GM12878 (cell line): ENCODE data around the gene HMGN5. TPM values are rescaled to one million over a fixed set of nuclear protein-coding genes. Genes with fewer than 3 reads are reported as not detected.

Source experiments
- ATAC-seq: fragments of 200-7000 bp; cut with Tn5 transposase; 3 replicates; pipeline ENCODE4 v1.9.1; 2020; ENCODE audit warnings: mild to moderate bottlenecking, moderate library complexity
- BruUV-seq: library from RNA; stranded (reverse); fragments of 400-500 nt; replicated peaks from 2 replicates; lab custom pipeline; 2021; lab: Mats Ljungman, UMichigan
- CTCF ChIA-PET: fragments of 300-600 bp; sonication (Branson Sonifier 250); formaldehyde crosslinking; extraction: SDS; loops from one replicate; lab custom pipeline; 2021; ENCODE audit warnings: inconsistent platforms; lab: Yijun Ruan, JAX
- POLR2A ChIA-PET: fragments of 350-600 bp; formaldehyde crosslinking; extraction: SDS; loops from one replicate; lab custom pipeline; 2021; ENCODE audit warnings: inconsistent platforms; lab: Charles Lee
- RAD21 ChIA-PET: fragments of 300-600 bp; sonication (Branson Sonifier 250); formaldehyde crosslinking; loops from one replicate; lab custom pipeline; 2023; ENCODE audit warnings: antibody characterized with exemption; ENCODE audit not compliant: unreplicated experiment; lab: Charles Lee
- SMC1A ChIA-PET: fragments of 300-600 bp; sonication (Branson Sonifier 250); formaldehyde crosslinking; loops from one replicate; lab custom pipeline; 2023; ENCODE audit not compliant: unreplicated experiment, uncharacterized antibody; lab: Charles Lee
- DNase-seq: peaks from one replicate; pipeline ENCODE4 v3.0.0-alpha.2; 2011; ENCODE audit warnings: low read depth, low spot score
- FAIRE-seq: peaks from 3 replicates; lab custom pipeline; 2011; peaks lifted over from hg19 to GRCh38; lab: Jason Lieb, UNC
- H2AFZ ChIP-seq: 2 replicates; pipeline ENCODE4 v1.6.0; 2011; ENCODE audit warnings: low read depth, low read length, control low read depth; ENCODE audit not compliant: control insufficient read depth
- H3K27ac ChIP-seq: 2 replicates; pipeline ENCODE4 v1.5.1; 2011; ENCODE audit warnings: control low read depth; ENCODE audit not compliant: control insufficient read depth, insufficient read depth
- H3K27me3 ChIP-seq, 2 experiments: replicated peaks in 1 of 2; 2 replicates each; pipeline versions ENCODE4 v1.6.0 to v1.6.1; 2011; ENCODE audit warnings: low read length in 1 of 2; ENCODE audit not compliant: control insufficient read depth in 2 of 2, insufficient read depth in 2 of 2
- H3K36me3 ChIP-seq, 2 experiments: 2 replicates each; pipeline ENCODE4 v1.5.1; 2011; ENCODE audit warnings: low read length in 1 of 2; ENCODE audit not compliant: control insufficient read depth in 2 of 2, insufficient read depth in 2 of 2
- H3K4me1 ChIP-seq: 2 replicates; pipeline ENCODE4 v1.6.1; 2011; ENCODE audit warnings: mild to moderate bottlenecking, low read length, moderate library complexity, mixed read lengths; ENCODE audit not compliant: control insufficient read depth, insufficient read depth
- H3K4me2 ChIP-seq: 2 replicates; pipeline ENCODE4 v1.6.0; 2011; ENCODE audit warnings: control low read depth; ENCODE audit not compliant: control insufficient read depth, insufficient read depth
- H3K4me3 ChIP-seq: fragments of 200-600 bp; sonication (generic); 2 replicates; pipeline ENCODE4 v1.5.1; 2016
- H3K79me2 ChIP-seq: 2 replicates; pipeline ENCODE4 v1.6.0; 2011; ENCODE audit warnings: low read length; ENCODE audit not compliant: control insufficient read depth, insufficient read depth
- H3K9ac ChIP-seq: 2 replicates; pipeline ENCODE4 v1.8.0; 2011; ENCODE audit warnings: low read length, control low read depth, mixed read lengths; ENCODE audit not compliant: control insufficient read depth, insufficient read depth
- H3K9me3 ChIP-seq: replicated peaks from 3 replicates; pipeline ENCODE4 v1.5.1; 2011; ENCODE audit warnings: mild to moderate bottlenecking, low read length; ENCODE audit not compliant: control insufficient read depth, insufficient read depth
- H4K20me1 ChIP-seq: 2 replicates; pipeline ENCODE4 v1.6.0; 2011; ENCODE audit not compliant: control insufficient read depth, insufficient read depth
- ATF7 ChIP-seq: fragments of 450-650 bp; IDR thresholded peaks from 2 replicates; pipeline ENCODE4 v1.6.1; 2016; ENCODE audit warnings: low read depth, mild to moderate bottlenecking
- BACH1 ChIP-seq: fragments of 450-650 bp; IDR thresholded peaks from 2 replicates; pipeline ENCODE4 v1.6.1; 2017; ENCODE audit warnings: mild to moderate bottlenecking, borderline replicate concordance
- HCFC1 ChIP-seq: fragments of 150-350 bp; IDR thresholded peaks from 2 replicates; pipeline ENCODE4 v1.6.1; 2014; ENCODE audit warnings: low read length
- MXI1 ChIP-seq: fragments of 150-350 bp; IDR thresholded peaks from 2 replicates; pipeline ENCODE4 v1.6.1; 2011; ENCODE audit warnings: low read depth, mild to moderate bottlenecking, inconsistent platforms, low read length, improper control_type of control experiment
- RUNX3 ChIP-seq: IDR thresholded peaks from 2 replicates; pipeline ENCODE4 v1.6.1; 2012; ENCODE audit warnings: low read length, inconsistent platforms
- SRF ChIP-seq, 2 experiments: IDR thresholded peaks; 2 replicates each; pipeline ENCODE4 v1.6.1; 2011; ENCODE audit warnings: low read depth in 2 of 2, low read length in 2 of 2, mild to moderate bottlenecking in 1 of 2, moderate library complexity in 1 of 2
- ZBTB4 ChIP-seq: fragments of 450-650 bp; formaldehyde crosslinking; IDR thresholded peaks from 2 replicates; pipeline ENCODE4 v1.4.0; 2022; ENCODE audit warnings: mild to moderate bottlenecking, moderate library complexity
- WGBS: methylation state at CpG from one replicate; pipeline ENCODE4 v1.1.6; 2016; ENCODE audit warnings: low lambda C conversion rate; ENCODE audit not compliant: insufficient replicate concordance, insufficient coverage; ENCODE audit errors: missing lambda C conversion rate; 5-methylcytosine and 5-hydroxymethylcytosine counted together
- in situ Hi-C: fragments of 300-500 bp; cut with MboI; formaldehyde crosslinking; loops from 9 replicates; pipeline ENCODE4 v1.14.3; 2018; ENCODE audit warnings: mixed read lengths
- intact Hi-C: fragments of 100-400 bp; cut with micrococcal nuclease; formaldehyde crosslinking; loops from one replicate; pipeline ENCODE4 v1.14.2; 2022; ENCODE audit not compliant: unreplicated experiment
- polyA plus RNA-seq, 11 experiments: library from polyadenylated mRNA; depleted of rRNA in 4 of 11; unstranded in 6 of 11; stranded (reverse) in 5 of 11; fragments of >200 nt; fragmentation: Nextera tagmentation in 4 of 11; fragmentation: Illumina TruSeq in 1 of 11; extraction: Ambion mirVana in 4 of 11; extraction: Trizol in 1 of 11; gene quantifications; 1 replicate in 1 of 11; 2 replicates in 10 of 11; pipeline versions ENCODE4 v1.2.1 to v1.2.3, GENCODE V29; 2011 to 2016; ENCODE audit warnings: inconsistent platforms in 2 of 11, missing spikeins in 2 of 11, low read depth in 1 of 11
- total RNA-seq, 4 experiments: library from RNA; depleted of rRNA in 3 of 4; stranded (reverse); fragments of >200 nt in 3 of 4; fragmentation: Illumina TruSeq in 1 of 4; extraction: Trizol in 1 of 4; gene quantifications; 2 replicates each; pipeline versions ENCODE4 v1.2.1 to v1.2.3, GENCODE V29; 2013 to 2021

Gene HMGN5
- total and polyA plus RNA-seq, 10 of the 15 experiments (the other 5 are each of a cell fraction or from before 2014, with no cell fraction given), result 3.5 to 93.6 (median 29.7) TPM

GRCh38 chrX:81202456-81202819 is 725 bp upstream of the HMGN5 start:
- DNase-seq, result no peak
- WGBS, result 10% methylated on average over 8 of the region's 8 CpGs
- peak; percentile 38 for ATAC-seq
- SMC1A ChIA-PET, result interaction anchor here (1.0 to 2.3 kb wide), 9 partner anchors 13 to 395 kb away, joined by 3 to 7 read pairs (median 4); partner anchors contain the start of gene BRWD3
- peak overlapping the region; percentile 63 for H3K4me3 ChIP-seq
- H3K36me3 ChIP-seq, result no peaks in the 10 kb centered on the region
- H3K4me2 ChIP-seq, result peak overlapping the region; percentile 38
- H3K9ac ChIP-seq, result peak overlapping the region; percentile 94
- no peak for TF ChIP-seq ZBTB4
- TF ChIP-seq BACH1, result no peak
- TF ChIP-seq SRF (IDR thresholded peaks at IDR 0.05; ENCODE audit: low read depth in 2 of 2, low read length in 2 of 2), result no peak
- 0 out of 2 replicates have a peak, but pooled peaks have one; percentile 10 for TF ChIP-seq RUNX3
- peak; percentile 68; the same call in 1 of the 2 replicates for TF ChIP-seq ATF7
- TF ChIP-seq HCFC1, result no peak
- TF ChIP-seq MXI1, result no peak
- TF ChIP-seq, all 136 proteins: peak for 2
- BruUV-seq, result TSS peak; percentile 68
- H3K9me3 ChIP-seq, result no peaks in the 10 kb centered on the region
- peak overlapping the region; percentile 91 for H3K27ac ChIP-seq
- ChIA-PET CTCF (interaction anchor here (0.8 to 2.5 kb wide), 8 partner anchors 8 to 397 kb away, joined by 3 to 13 read pairs (median 9); partner anchors contain the start of gene BRWD3), POLR2A (interaction anchor here (0.7 to 2.0 kb wide), 4 partner anchors 8 to 394 kb away, joined by 3 to 6 read pairs (median 4); no protein-coding TSS in a partner anchor), RAD21 (interaction anchor here (1.1 to 1.9 kb wide), 4 partner anchors 22 to 395 kb away, joined by 3 to 8 read pairs (median 6); no protein-coding TSS in a partner anchor)
- intact Hi-C loops, result loop anchor here (2.0 kb wide), 2 partner anchors 82 to 394 kb away; partner anchors contain the start of gene BRWD3
- in situ Hi-C loops, result loop anchor here (5.0 kb wide), 1 partner anchor 390 kb away; no protein-coding TSS in a partner anchor
- peak overlapping the region; percentile 80; the same call in 1 of the 2 replicates for H2AFZ ChIP-seq
- no peaks in the 10 kb centered on the region for H3K27me3 ChIP-seq
- no peaks in the 10 kb centered on the region for H4K20me1 ChIP-seq
- H3K79me2 ChIP-seq, result peaks cover 50% of the 10 kb centered on the region
- FAIRE-seq, result no peak
- no peaks in the 10 kb centered on the region for H3K4me1 ChIP-seq
